Activated T-cell treated with anti-CD3 and anti-CD28 coated beads for 1 hour (primary cell): ENCODE data around the gene SH3GL2.

Experiments used
- DNase-seq: peaks from one replicate; pipeline ENCODE4 v3.0.0-alpha.2; 2020; ENCODE audit warnings: low read depth

SH3GL2 gene

DNA sequence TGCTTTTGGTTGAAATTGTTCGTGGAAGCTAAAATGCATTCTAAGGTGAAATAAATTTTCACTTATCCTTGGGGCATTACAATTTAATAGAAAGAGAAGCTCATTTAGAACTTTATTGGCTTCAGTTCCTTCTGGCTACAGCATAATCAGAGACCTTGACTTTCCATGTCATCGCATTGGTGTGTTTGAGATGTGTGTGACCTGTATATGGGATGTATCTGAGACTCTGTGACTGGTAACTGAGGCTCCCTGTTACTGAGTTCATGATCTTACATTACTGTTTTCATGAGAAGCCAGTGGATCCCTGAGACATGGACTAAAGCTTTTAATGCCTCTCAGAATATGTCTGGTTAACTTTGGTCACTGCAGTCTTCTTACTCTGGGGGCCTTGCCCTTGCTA lies 32.5 kb downstream of the SH3GL2 start:
- no peak for DNase-seq

DNA sequence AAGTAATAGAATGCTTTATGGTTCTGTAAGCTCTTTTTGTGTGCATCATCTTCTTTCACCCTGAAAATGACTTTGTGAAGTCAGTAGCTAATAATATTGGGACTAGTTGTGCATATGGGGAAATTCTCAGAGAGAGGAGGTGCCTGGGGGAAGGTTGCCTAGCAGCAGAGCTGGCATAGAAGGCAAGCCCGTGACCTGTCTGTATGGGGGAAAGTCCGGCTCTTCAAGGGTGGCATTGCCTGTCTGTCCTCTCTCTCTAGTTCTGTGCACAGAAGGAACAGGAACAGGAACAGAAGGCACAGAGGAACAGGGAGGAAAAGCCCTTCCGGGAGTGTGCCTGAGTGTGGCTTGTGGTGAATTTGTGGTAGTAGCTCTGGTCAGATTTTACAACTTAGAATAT lies 33.1 kb downstream of the SH3GL2 start:
- no peak for DNase-seq

GRCh38 chr9:17613758-17614157 lies 34.9 kb downstream of the SH3GL2 start:
- no peak for DNase-seq

GRCh38 chr9:17614250-17614649 lies 35.4 kb downstream of the SH3GL2 start:
- DNase-seq, result no peak

DNA sequence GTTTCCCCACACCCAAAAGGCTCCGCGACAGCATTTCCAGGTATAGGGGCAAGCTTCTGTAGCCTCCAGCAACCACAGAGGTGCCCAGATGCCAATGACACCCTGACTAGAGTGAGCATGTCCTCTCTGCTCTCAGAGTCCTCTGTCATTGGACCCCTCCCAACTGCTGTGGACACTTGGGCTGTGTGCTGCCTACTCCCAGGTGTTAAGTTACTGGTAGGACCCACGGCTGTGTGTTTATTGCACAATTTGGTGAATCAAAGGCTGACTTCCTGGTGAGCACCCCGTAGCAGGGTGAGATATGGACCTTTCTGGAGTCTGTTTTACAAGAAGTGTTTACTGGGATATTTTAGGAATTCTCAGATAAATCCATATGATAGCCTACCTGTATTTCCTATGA lies 36.0 kb downstream of the SH3GL2 start:
- DNase-seq, result no peak

- no peak for DNase-seq
These were observed 43.3 kb downstream of the SH3GL2 start for GRCh38 chr9:17622141-17622540.

GRCh38 chr9:17622749-17623148 lies 43.9 kb downstream of the SH3GL2 start:
- DNase-seq, result no peak

GRCh38 chr9:17623965-17624364 lies 45.1 kb downstream of the SH3GL2 start:
- DNase-seq, result no peak

DNA sequence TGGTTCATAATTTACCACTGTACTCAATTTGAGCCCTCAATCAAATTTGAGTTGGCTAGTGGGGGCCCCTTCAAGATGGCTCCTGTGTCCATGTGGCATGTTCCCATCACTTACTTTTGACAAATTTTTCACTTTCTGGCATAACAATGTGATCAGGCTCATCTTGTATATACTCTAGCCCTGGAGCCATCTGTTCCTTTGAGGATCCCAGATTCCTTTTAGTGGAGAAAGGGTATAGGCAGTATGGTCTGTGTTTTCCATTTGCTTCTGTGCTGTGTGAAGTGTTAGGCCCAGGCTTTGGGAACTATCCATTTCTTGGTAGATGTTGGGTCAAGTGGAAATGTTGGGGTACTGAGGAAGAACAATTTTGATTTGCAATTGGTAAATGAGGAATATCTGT lies 45.7 kb downstream of the SH3GL2 start:
- no peak for DNase-seq

GRCh38 chr9:17625644-17626388 lies 47.0 kb downstream of the SH3GL2 start:
- no peak for DNase-seq

DNA sequence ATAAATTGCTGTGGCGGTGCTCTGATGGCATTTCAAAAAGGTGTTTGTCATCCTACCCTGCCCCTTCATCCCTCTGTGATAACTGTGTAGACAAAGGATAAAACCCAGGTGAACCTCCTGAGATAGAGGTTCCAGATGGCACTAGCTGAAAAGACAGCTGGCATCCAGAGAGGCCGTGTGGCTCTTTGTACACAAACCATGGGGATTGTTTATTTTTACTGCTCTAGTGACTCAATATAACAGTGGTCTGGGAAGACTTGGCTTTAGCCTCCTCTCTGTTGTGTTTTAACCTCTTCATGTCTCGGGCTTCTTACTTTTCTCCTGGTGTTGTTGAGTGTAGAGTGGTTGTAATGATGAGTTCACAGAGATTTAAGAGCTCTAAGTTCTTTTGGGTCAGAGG lies 48.8 kb downstream of the SH3GL2 start:
- no peak for DNase-seq

GRCh38 chr9:17628624-17629023 lies 49.8 kb downstream of the SH3GL2 start:
- DNase-seq, result no peak

DNA sequence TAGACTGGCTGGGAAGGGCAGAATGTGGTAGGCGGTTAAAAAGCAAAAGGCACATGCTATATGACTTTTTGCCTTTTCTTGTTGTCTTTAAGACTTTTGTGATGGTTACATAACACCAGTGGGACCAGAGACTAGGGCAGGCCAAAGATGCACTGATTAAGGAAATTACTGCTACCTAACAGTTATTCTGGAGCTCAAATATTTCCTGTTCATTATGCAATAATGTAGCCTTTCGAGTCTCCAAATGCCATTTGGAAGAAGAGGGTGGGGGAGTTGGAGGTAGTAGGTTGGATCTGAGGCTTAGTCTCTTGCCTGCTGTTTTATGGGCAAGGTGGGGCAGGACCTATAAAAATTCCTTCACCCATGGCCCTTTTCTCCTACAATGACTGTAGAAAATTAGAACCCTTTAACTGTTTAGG lies 51.7 kb downstream of the SH3GL2 start:
- DNase-seq, result no peak

DNA sequence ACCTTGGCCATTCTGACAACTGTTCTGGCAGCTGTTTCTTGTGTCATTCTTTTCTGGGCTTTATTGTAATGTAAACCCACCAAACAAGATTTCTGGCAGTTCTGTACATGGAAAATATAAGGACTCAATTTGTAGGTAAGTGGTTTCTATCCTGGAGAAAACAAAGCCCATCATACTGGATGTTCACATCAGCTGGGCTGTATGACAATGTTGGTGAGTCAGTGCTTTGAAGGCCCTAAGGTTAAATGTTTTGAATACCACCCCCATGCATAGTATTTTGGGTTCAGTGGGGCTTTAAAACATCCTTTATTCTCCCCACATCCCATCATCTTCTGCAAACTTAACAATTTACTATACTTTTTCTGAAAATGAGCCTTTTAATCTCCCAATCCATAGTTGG lies 52.5 kb downstream of the SH3GL2 start:
- no peak for DNase-seq

DNA sequence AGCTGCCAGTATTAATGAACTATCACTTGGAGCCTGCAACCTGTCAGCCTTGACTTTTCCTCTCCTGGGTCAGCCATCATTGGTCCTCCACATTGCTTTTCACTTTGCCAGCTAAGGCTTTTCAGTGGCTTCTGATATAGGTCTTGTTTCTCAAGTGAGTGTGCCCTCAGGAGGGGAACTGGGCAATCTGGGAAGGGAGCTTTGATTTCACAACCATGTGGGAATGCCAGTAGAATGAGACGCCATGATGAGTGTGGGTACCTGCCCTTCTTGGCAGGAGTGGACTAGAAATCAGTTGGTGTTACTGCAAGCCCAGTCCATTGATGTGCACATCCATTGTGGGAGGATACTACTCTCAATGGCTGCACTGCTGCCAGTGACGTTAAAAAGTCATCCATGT lies 54.1 kb downstream of the SH3GL2 start:
- DNase-seq, result no peak

GRCh38 chr9:17635115-17635890 lies 56.4 kb downstream of the SH3GL2 start:
- no peak for DNase-seq

- DNase-seq, result no peak
These were observed 57.5 kb downstream of the SH3GL2 start for GRCh38 chr9:17636349-17636748.

DNA sequence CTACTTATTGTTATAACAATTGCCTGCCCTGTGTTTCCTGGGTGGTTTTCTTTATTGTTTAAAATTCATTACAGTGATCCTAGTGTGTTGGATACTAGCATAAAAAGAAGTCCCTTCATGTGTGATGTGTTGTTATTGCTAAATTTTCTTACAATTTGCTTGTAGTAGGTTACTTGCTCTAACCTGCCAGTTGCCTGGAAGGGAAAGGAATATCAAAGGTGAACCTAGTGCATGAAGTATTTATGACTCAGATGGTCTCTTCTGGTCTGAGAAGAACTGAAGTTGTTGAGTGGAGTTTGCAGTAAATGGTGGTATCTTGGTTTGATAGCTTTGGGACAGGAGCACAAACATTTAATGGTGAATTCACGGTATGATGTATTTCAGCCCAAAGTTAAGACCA lies 58.0 kb downstream of the SH3GL2 start:
- no peak for DNase-seq

DNA sequence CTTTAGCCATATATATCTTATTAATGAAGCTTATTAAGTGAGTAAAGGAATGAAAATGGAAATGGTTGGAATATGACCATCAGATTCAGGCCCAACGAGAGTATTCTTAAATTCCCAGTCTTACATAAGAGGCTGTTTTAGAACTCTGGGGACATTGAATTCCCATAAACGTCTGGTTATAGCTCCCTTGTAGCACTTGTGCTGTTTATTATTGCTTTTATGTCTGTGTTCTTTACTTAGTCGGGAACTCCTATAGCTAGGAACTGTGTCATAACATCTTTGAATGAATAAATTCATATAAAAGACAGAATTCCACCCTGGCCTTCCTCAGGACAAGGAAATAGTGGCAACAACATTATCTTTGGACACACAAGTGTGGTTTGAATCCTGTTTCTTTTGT lies 58.4 kb downstream of the SH3GL2 start:
- no peak for DNase-seq

DNA sequence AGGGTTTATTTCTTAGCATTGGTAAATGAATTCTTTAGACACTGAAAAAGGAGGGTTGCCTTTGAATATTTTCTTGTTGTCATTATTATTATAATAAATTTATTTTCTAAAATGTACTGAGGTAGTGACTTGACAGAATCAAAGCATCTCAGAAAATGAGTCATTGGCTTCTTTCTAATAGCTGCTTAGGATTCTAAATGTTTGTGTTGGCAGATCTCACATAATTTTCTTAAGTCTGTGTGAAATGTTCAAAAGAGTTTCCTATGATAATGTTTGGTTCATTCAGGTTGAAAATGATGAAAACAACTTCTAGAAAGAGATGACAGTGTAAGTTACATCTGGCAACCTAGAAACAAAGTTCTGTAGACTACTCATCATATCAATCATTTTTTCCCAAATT lies 69.7 kb downstream of the SH3GL2 start:
- no peak for DNase-seq

GRCh38 chr9:17651725-17652124 lies 72.9 kb downstream of the SH3GL2 start:
- no peak for DNase-seq

DNA sequence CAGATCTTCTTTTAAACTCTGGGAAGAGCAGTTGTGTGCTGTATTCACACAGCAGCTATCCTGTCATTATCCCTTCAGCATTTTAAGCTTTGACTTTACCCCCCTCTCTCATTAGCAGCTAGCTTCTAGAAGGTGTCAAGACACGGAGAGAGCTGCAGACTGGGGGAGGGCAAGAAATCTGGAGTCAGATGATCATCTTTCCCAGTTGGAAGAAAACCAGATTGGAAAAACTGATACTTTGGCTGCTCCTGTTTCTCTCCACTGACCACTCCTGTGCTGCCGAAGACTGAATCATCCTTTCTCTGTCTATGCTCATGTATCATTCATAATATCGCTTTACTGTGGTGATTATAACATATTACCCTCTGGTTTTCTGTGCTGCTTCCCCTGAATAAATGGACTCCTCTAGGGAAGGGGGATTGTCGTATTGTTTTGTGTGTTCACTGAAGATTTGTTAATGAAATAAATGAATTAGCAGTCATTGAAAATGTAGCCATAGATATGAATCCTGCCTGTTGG lies 75.1 kb downstream of the SH3GL2 start:
- no peak for DNase-seq

DNA sequence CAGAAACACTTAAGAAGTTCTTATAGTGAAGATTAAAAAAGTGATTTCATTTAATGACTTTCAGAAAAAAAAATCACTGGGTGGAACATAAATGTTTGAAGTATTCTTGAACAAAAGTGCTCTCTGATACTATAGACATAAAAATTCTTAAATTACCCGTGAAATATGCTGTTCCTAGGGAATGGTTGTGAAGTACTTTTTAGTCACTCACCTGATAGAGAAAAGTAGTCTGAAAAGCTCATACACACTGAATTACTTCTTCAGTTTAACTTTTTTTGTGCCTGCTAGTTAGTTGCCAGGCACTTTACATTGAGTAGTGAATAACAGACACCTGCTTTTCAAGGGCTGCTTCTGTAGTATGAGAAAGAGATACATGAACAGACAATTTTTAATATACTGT lies 78.0 kb downstream of the SH3GL2 start:
- no peak for DNase-seq

DNA sequence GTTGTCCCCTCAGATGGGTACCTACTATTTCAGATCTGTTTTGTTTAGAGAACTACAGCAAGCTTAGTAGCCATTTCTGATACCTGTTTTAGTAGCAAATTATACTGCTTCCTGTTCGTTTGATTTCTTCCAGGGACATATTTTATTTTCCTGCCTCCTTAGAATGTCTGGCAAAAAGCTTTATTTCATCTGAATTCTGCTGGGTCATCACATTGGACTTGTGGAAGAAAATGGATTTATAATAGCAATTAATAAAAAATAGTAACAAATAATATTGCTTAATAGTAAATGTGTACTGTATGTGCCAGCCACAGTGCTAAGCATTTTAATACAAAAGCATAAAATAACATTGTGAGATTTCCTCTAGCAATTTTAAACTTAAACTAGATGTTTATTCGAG lies 79.4 kb downstream of the SH3GL2 start:
- no peak for DNase-seq
